ENCODE results near the gene EPS8L2.
"Not testable (repeated sequence)": the region's sequence is repeated elsewhere in the genome, so short reads cannot be mapped to it uniquely, and the experiment has no call there.

The EPS8L2 gene

DNA sequence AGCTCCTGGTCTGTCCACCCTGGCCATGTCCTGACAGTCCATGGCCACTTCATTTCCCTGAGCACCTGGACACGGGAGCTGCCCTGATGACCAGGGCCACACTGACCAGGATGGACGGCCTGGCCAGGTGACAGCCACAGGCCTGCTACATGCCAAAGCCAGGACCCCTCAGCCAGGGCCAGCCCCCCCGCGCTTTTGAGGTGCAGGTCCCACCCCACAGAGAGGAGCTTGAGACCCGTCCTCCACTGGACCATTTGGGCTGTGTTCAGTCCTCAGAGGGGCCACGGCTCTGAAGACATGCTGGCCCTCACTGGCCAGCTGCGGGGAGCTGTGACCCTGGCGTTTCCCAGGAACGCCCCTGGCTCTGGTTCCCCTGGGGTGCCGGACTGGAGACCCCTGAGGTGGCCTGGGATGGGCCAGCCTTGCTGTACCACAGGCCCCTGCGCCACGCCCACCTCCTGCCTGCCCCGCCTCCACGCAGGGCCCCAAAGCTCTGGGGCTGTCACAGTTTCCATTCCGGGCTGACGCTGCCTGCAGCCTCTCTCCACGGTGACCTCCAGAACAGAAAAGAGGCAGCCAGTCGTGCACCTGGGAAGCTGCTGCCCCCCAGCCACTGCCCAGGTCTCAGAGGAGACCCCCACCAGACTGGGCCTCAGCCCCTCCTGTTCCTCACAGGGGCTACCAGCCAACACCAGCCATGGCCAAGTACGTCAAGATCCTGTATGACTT is 18.2 kb downstream of the EPS8L2 start:
- no peak for DNase-seq (ENCODE audit: extremely low read depth in 1 of 2, low read depth in 1 of 2)

DNA sequence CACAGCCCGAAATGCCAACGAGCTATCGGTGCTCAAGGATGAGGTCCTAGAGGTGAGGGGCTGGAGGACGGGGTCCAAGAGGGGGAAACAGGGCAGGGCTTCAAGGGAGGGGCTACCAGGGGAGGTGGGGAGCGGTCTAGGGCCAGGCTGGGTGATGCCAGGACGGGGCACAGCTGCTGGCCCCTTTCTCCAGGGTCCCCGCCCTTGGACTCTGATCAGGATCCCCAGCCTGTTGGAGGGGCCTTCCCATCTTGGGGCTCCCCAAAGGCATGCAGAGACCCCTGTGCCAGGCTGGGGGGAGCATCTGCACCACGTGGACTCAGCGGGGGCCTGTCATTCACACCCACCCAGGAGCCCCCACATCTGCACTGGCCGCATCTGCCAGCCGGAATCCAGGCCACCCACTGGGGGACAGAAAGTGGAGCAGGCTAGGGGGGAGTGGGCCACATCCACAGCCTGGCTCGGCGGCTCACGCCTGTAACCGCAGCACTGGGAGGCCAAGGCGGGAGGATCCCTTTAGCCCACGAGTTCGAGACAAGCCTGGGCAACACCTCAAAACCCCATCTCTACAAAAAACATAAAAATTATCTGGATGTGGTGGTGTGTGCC is 18.9 kb downstream of the EPS8L2 start:
- no peak for DNase-seq (ENCODE audit: extremely low read depth in 1 of 2, low read depth in 1 of 2)

DNA sequence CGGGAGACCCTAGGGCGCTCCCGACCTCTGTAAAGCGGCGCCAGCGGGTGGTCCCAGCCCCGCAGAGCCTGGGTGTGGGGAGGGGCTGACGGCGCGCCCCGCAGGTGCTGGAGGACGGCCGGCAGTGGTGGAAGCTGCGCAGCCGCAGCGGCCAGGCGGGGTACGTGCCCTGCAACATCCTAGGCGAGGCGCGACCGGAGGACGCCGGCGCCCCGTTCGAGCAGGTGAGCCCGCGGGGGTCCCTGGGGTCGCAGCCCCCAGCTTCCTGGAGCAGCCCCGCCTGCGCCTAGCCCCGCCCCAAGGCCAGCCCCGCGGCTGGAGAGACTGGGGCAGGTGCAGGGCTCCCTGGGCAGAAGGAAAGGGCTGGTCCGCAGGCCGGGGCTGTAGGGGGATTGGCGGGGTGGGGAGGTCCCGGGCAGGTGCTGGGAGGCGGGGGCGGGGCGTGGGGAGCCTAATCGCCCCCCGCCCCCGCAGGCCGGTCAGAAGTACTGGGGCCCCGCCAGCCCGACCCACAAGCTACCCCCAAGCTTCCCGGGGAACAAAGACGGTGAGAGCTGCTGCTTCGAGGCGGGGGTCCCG is 19.7 kb downstream of the EPS8L2 start:
- no peak for DNase-seq (ENCODE audit: extremely low read depth in 1 of 2, low read depth in 1 of 2)

DNA sequence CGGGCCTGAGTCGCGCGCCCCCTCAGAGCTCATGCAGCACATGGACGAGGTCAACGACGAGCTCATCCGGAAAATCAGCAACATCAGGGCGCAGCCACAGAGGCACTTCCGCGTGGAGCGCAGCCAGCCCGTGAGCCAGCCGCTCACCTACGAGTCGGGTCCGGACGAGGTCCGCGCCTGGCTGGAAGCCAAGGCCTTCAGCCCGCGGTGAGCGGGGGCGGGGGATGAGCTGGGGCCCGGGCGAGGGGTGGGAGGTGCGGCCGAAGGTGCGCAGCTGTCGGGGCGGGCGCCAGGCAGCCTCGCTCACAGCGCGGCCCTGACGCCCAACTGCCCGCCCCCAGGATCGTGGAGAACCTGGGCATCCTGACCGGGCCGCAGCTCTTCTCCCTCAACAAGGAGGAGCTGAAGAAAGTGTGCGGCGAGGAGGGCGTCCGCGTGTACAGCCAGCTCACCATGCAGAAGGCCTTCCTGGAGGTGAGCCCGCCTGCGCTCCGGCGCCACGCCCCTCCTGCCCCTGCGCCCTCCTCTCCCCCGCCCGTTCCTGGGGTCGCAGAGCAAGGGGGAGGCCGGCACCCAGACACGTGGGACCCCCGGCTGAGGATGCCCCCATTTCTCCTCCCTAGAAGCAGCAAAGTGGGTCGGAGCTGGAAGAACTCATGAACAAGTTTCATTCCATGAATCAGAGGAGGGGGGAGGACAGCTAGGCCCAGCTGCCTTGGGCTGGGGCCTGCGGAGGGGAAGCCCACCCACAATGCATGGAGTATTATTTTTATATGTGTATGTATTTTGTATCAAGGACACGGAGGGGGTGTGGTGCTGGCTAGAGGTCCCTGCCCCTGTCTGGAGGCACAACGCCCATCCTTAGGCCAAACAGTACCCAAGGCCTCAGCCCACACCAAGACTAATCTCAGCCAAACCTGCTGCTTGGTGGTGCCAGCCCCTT is 20.5 kb downstream of the EPS8L2 start:
- DNase-seq (ENCODE audit: extremely low read depth in 1 of 2, low read depth in 1 of 2): no peak

DNA sequence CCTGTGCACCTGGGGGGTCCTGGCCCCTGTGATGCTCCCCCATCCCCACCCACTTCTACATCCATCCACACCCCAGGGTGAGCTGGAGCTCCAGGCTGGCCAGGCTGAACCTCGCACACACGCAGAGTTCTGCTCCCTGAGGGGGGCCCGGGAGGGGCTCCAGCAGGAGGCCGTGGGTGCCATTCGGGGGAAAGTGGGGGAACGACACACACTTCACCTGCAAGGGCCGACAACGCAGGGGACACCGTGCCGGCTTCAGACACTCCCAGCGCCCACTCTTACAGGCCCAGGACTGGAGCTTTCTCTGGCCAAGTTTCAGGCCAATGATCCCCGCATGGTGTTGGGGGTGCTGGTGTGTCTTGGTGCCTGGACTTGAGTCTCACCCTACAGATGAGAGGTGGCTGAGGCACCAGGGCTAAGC is 21.3 kb downstream of the EPS8L2 start:
- no peak for DNase-seq (ENCODE audit: extremely low read depth in 1 of 2, low read depth in 1 of 2)

DNA sequence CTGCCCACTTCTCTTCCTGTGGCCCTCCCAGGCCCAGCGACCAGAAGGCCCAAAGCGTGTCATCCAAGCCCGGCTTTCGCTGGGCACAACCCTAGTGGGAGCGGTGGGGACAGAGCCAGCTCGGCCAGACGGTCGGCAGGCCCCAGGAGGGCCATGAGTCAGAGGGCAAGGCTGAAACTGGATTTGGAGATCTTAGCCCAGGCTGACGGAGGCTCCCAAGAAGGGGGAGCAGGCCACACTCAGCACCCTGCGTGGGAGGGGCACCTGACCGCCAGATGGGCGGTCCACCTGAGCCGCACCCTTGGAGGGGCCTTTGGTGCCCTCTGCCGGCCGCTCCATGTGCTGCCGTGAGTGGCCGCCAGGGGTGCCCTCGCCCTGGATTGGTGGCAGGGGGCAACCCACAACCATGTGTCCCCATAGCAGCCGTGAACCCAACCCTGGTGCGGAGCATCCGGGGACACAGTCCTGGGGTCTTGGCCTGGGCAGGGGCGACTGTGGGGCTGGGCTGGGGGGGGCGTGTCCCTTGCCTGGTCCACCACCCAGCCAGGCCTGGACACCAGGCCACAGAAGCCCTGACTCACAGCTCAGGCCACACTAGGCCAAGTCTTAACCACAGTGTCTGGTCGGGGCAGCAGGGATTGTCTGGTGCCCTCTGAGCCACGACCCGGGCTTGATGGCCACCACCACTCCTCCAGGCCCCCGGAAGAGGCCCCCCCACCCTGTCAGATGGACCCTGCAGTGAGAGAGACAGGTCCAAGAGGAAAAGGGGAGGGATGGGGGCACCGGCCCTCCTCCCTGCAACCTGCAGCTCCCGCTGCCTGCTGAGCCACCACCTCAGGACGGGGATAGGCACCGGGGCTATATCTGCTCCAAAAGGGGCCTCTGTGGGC is 22.1 kb downstream of the EPS8L2 start:
- peak; percentile 65 to 66 for DNase-seq (ENCODE audit: extremely low read depth in 1 of 2, low read depth in 1 of 2)

DNA sequence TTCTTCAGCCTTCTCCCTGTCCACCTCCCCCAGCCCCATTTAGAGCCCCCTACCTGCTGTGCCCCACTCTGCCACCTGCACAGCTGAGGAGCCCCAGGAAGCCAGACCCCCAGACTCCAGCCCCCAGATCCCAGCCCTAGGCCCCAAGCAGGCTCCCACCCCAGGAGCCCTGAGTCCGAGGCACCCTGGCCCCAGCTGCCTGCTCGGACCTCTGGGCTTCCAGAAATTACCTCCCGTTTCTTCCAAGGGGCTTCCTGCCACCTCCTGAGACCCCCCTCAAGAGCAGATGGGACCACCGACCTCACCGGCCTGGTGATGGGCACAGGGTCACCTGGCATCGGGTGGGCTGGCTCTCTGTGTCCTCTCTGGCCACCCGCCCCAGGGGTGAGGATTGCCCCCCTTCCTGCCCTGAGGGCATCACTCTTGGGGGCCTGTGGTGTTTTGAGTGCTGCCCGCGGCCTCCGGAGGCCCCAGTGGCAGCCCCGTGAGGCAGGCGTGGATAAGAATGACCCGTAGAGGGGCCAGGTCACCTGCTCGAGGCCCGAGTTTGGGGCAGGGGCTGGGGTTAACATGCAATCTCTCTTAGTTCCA is 23.0 kb downstream of the EPS8L2 start:
- DNase-seq (ENCODE audit: extremely low read depth in 1 of 2, low read depth in 1 of 2): no peak

DNA sequence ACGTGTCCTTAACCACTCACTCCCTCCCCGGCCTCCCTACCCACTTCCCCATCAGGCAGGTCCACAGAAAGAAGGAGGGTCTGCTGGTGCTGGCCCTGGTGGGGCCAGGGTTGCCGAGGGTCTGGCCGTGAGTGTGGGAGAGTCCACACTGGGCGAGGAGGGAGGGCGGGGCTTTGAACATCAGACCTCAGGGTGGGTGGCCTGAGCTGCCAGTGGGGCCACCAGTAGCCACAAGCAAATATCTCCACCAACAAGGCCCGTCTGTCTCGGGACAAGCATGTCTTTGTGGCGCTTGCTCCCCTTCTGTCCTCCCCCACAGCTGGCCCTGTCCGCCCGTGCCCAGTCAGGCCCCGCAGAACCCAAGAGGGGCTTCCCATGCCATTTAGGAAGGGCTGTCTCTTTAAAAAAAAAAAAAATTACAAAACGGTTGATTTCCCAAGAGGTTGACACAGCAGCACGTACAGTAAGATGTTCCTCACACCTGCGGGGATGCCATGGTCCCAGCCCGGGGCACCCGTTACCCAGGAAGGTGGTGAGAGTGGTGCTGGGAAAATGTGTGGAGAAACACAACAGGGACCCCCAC is 23.6 kb downstream of the EPS8L2 start:
- DNase-seq (ENCODE audit: extremely low read depth in 1 of 2, low read depth in 1 of 2): no peak

DNA sequence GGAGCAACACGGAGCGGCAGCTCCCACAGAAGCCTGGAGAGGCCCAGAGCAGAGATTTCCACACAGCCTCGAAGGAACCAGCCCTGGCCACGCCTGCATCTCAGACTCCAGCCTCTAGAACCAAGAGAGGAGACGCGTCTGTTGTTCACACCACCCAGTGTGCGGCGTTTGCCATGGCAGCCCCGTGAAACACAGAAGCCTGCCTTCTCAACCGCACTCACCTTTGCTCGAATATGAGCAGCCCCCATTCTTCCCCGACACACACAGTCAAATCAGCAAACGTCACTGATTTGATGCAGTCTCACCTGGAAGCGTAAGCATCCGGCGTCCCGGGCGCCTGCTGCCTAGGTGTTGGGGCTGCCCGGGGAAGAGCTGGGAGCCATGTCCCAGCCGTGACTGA is 27.0 kb downstream of the EPS8L2 start:
- no peak for DNase-seq (ENCODE audit: extremely low read depth in 1 of 2, low read depth in 1 of 2)

DNA sequence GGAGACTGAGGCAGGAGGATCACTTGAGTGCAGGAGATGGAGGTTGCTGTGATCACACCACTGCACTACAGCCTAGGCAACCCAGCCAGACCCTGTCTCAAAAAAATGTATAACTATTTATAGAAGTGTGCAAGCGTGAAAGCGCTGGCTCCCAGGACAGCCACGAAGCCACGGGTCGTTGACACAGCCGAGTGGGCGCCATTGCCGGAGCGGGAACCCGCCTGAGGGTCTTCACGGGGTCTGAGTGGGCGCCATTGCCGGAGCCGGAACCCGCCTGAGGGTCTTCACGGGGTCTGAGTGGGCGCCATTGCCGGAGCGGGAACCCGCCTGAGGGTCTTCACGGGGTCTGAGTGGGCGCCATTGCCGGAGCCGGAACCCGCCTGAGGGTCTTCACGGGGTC is 28.5 kb downstream of the EPS8L2 start:
- DNase-seq (ENCODE audit: extremely low read depth in 1 of 2, low read depth in 1 of 2): not testable (repeated sequence)

DNA sequence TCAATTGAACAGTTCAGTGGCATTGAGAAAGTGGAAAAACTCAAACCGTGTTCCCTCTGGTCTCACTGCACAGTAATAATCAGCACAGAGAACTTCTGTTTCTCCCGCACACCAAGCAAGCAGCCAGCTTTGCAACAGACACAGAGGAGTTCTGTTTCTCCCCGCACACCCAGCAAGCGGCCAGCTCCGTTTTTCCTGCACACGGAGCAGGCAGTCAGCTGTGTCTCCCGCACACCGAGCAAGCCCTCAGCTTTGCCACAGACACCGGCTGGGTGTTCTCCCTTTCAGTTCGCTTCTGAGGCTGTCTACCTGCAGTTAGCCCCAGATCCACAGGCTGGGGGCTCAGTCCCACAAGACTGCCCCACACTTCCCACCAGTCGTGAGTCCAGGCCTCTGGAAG is 31.3 kb downstream of the EPS8L2 start:
- DNase-seq (ENCODE audit: extremely low read depth in 1 of 2, low read depth in 1 of 2): no peak

DNA sequence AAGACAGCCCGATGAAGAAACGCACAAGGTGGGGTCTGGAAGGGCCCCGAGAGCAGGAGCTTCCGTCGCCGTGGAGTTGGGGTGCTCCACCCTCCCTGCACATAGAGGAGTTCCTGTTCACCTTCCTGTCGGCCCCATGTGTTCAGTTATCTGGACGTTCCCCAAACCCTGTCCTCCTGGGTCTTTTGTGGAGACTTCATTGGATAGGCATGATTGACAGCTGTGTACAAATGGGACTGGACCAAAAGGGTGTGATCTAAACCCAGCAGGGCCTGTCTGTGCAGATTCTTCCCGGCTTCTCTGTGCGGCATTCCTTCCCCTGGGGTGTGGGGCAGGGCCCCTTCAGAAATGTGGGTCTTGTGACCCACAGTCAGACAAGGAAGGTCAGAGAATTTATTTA is 31.9 kb downstream of the EPS8L2 start:
- not testable (repeated sequence) for DNase-seq (ENCODE audit: extremely low read depth in 1 of 2, low read depth in 1 of 2)

DNA sequence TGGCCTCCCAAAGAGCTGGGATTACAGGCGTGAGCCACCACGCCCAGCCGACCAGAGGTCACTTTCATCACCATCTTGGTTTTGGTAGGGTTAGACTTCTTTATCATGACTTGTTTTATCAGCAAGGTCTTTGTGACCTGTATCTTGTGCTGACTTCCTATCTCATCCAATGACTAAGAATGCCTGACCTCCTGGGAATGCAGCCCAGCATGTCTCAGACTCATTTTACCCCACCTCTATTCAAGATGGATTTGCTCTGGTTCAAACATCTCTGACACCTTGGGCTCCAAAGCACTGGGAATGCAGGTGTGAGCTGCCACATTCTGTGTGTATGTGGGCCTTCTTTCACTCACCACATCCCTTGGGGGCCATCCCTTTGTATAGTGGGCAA is 36.1 kb downstream of the EPS8L2 start:
- no peak for DNase-seq (ENCODE audit: extremely low read depth in 1 of 2, low read depth in 1 of 2)

DNA sequence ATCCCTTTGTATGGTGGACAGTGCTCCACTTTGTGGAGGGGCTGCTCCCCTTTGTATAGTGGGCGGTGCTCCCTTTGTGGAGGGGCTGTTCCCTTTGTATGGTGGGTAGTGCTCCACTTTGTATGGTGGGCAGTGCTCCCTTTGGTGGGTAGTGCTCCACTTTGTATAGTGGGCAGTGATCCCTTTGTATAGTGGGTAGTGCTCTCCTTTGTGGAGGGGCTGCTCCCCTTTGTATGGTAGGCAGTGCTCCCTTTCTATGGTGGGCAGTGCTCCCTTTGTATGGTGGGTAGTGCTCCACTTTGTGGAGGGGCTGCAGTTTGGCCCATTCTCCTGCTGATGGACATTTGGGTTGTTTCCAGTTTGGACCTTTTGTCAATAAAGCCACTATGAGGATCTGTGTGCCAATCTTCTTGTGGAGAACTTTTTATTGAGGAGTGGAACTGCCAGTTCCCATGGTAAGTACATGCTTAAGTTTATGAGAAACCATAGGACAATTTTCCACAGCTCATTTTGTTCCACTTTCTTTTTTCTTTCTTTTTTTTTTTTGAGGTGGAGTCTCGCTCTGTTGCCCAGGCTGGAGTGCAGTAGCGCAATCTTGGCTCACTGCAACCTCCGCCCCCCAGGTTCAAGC is 36.7 kb downstream of the EPS8L2 start:
- DNase-seq (ENCODE audit: extremely low read depth in 1 of 2, low read depth in 1 of 2): no peak

DNA sequence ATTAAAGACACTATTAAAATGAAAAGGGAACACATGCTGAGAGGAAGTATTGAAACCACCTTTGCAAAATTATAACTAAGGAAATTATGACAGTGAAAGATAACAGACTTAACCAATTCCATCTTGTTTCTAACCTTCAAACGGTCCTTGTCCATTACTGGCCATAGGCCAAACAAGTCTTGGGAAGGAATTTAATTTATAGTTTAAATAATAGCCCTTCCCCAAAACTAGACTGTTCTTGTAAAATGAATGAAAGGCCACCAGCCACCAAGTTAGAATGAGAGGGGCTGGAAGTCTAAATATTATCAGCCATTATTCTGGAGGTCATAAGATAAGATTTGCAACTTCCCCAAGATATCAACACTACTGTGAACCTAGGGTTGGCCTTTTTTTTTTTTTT is 39.4 kb downstream of the EPS8L2 start:
- DNase-seq (ENCODE audit: extremely low read depth in 1 of 2, low read depth in 1 of 2): no peak

DNA sequence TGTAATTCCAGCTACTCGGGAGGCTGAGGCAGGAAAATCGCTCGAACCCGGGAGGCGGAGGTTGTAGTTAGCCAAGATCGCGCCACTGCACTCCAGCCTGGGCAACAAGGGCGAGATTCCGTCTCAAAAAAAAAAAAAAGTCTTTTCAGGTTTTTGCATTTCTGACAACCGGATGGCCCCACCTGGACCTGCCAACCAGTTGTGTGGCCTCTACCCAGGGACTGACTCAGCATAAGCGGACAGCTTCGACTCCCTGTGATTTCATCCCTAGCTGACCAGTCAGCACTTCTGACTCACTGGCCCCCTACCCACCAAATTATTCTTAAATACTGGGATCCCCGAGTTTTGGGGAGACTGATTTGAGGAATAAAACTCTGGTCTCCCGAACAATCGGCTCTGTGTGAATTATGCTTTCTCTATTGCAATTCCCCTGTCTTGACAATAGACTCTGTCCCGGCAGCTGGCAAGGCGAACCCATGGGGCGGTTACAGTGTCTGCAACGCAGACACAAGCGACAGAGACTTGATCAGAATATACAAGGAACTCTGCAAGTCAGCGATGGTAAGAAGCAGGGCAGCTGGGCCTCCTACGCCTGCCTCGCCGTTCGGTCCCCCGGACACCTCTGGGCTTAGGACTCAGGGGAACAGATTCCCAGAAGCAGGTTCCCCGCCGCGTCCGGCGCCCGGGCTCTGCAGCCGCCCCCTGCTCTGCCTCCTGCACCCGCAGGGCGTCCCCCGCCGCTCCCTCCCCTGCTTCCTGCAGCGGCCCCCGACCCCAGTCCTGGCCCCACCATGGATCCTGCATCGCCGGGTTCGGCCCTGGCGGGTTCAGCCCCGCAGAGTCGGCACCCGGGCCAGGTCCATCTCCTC is 40.5 kb downstream of the EPS8L2 start:
- DNase-seq (ENCODE audit: extremely low read depth in 1 of 2, low read depth in 1 of 2): no peak

DNA sequence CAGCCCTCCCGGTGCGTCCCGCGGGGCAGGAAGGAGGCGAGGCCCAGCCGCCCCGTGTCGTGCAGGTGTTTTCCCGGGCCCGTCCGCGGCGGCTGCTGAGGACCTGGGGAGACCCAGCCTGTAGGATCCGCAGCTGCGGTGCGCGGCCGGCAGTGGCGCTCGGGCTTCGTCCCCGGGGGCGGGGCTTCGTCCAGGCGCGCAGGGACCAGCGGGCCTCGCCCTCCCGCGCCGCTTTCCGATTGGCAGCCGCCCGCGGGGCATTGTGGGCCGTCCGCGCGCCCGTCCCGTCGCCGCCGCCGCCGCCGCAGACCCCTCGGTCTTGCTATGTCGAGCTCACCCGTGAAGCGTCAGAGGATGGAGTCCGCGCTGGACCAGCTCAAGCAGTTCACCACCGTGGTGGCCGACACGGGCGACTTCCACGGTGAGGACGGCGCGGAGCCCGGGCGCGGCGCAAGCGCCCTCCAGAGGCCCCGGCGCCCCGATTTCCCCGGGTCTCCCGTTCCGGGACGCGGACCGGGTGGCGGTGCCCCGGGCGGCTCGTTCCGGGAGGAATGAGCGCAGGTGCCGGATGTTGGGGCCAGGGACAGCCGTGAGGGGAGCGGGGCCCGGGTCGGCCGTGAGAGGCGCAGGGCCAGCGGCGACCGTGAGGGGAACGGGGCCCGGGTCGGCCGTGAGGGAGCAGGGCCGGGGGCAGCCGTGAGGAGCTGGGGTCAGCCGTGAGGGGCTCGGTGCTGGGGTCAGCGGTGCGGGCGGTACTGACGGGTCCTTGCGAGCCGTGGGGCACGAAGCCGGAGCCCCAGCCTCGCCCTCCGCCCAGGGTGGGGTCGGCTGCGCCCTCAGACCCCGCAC is 41.4 kb downstream of the EPS8L2 start, which contains the start of gene TALDO1:
TSS of gene TALDO1 (plus strand) at position 307 of the 849 bp plus-strand sequence. CDS start at position 325, 18 bp downstream.
- peak; percentile 83 for DNase-seq (ENCODE audit: extremely low read depth in 1 of 2, low read depth in 1 of 2)
